NCI-H1048 (cell line): ENCODE data around the gene GFRA4.

Experiments
- DNase-seq: peaks from one replicate; lab custom pipeline; 2025; lab: John Stamatoyannopoulos, UW

The GFRA4 gene, protein sequence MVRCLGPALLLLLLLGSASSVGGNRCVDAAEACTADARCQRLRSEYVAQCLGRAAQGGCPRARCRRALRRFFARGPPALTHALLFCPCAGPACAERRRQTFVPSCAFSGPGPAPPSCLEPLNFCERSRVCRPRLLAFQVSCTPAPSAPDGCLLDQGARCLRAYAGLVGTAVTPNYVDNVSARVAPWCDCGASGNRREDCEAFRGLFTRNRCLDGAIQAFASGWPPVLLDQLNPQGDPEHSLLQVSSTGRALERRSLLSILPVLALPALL

GRCh38 chr20:3663031-3663701, at the start of gene GFRA4:
TSS of gene GFRA4 (minus strand) at chr20:3663399. CDS start at chr20:3663399, 0 bp downstream.
- DNase-seq: no peak

DNA sequence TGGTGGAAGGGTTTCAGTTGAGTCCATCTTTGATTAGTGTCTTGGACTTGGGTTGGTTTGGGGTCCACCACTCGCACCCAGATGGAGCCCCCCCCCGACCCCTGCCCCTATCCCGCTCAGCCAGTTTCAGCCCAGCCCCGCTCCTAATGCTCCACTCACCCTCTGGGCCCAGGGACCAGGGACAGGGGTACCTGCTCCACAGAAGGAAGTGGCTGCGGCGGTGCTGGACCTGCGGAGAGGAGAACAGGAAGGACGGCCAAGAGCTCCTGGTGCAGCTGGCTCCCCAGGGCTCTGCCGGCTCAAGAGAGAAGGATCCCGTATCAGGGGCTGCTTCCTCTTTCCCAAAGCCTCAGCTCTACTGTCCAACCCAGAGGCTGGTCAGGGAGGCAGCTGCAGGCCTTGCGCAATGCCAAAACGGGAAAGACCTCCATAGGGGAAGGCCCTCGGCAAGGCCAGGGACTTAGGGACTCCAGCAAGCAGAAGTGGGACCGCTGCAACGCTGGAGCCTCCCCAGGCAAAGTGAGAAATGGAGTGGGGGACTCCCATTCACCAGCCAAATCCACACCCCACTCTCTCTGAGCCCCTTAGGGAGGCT, 49.2 kb upstream of the GFRA4 start, which contains the start of gene SIGLEC1:
TSS of gene SIGLEC1 (minus strand) at position 322 of the 595 bp plus-strand sequence. CDS start 5,472 bp downstream, outside the sequence.
- DNase-seq: no peak

GRCh38 chr20:3711484-3711941, 48.3 kb upstream of the GFRA4 start:
- no peak for DNase-seq

GRCh38 chr20:3710703-3711483, 47.7 kb upstream of the GFRA4 start:
- no peak for DNase-seq

- DNase-seq: no peak
Measured at GRCh38 chr20:3710011-3710466, 46.8 kb upstream of the GFRA4 start.

DNA sequence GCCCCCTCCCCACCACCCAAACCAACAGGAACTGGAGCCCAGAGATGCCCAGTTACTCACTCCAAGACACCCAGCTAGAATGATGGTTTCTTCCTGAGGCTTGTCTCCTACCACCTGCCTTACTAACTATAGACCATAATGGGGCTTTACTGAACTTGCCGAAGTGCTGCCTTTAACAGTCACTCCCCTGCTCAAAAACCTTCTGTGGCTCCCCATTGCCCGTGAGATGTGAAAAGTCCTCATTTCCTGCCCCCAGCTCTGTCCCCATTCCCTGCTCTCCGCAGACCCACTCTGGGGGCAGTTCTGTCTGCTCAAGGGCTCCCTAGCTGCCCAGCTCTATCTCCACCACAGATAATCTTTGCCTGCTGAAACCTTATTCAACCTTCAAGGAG, 44.3 kb upstream of the GFRA4 start:
- DNase-seq: no peak

DNA sequence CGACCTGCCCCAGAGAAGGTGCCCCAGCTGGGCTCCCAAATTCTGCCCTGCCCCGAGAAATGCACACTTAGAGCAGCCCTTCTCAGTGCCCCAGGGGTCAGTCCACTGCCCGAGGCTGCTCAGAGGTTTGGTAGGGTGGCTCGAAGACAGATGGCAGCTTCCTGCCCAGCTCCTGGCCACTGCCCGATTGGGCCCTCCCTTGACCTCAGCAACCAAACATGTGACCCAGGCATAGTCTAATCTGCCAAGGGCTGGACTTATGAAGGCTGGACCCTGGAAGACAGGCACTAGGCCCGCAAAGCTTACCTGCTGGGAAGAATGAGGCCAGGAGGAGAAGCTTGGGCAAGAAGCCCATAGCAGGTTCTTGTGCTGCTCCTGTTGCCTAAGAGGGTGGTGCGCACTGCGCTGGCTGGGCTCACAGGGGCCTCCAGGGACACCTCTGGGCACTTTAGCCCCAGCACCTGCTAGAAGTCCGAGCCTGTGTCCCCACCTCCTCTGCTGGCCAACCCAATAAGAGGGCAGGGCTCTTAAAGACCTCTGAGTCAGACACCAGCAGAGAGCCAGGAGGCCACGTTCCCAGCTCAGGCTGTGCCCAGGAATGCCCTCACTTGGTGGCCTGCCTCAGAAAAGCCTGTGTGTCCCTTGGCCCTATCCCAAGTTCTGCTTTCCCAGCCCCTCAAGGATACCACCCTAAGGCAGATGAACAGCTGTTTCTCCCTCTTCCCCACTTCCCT, 43.7 kb upstream of the GFRA4 start:
- no peak for DNase-seq

DNA sequence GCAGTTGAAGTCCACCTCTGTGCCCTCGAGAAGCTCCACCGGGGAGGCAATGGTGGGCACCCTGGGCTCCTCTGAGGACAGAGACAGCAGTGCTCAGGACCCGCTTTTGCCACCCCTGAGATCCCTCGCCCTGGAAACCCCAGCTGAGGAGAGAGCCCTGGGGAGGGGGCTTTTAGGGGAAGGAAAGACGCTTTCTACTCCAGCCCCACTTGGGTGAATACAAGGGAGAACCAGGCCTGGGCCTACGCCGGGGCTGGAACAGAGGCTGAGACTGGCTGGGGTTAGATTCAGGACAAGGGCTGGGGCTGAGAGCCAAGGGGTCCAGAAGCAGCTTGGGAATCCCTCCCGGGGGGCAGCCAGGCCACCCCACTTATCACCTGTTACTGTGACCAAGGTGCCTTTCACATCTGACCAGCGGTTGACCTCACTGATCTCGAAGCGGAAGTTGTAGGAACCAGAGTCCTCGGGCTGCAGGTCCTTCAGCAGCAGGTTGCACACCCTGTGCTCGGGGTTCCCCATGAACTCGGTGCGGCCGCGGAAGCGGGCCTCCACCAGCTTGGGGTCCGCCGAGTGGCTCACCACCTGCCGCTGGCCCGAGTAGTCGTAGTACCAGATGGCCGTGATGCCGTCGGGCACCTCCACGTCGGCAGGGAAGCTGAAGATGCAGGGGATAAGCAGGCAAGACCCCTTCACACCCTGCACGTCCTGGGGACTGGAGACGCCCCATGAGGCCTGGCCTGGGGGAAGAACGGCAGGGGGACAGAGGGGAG, 43.0 kb upstream of the GFRA4 start:
- no peak for DNase-seq

- DNase-seq: no peak
Measured at GRCh38 chr20:3705491-3705969, 42.3 kb upstream of the GFRA4 start.

GRCh38 chr20:3704087-3704486, 40.9 kb upstream of the GFRA4 start:
- DNase-seq: no peak

GRCh38 chr20:3702611-3703391, 39.6 kb upstream of the GFRA4 start:
- no peak for DNase-seq

DNA sequence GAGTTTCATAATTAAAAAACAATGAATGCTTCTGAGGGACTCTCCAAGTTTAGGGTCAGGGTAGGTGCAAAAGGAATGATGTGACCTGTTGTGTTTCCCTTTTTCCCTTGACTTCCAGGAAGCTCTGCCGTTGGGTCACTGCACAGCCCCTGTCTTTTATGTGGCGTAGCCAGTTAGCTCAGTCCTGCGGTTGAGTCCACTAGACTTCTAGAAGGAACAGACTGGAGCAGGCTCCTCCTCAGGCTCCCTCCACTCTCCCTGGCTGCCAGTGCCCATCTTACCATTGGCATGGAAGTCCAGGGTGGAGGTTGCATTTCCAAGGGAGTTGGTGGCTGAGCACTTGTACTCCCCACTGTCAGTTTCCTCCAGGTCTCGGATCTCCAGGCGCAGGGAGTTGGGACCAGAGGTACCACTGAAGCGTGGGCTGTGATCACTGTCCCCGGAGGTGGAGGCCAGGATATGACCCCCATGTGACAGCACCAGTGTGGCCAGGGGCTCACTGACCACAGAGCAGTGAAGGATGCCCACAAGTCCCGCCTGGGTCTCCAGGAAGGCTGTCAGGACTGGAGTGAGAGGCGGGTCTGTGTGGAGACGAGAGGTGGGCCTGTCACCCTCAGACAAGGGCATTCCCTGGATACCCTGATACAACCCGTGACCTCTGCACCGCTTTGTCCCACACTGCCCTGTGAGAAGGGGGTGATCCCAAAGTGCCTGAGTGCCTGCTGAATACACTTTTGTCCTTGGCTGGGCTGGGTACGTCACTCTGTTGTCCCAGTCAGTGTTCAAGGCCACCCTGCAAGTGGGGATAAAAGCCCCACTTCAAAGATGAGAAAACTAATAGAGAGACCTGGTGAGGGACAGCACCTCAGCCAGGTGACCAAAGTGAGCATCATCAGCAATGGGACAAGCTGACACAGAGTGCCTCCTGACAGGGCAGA, 38.1 kb upstream of the GFRA4 start:
- DNase-seq: no peak

- no peak for DNase-seq
Measured at GRCh38 chr20:3699037-3699436, 35.8 kb upstream of the GFRA4 start.

DNA sequence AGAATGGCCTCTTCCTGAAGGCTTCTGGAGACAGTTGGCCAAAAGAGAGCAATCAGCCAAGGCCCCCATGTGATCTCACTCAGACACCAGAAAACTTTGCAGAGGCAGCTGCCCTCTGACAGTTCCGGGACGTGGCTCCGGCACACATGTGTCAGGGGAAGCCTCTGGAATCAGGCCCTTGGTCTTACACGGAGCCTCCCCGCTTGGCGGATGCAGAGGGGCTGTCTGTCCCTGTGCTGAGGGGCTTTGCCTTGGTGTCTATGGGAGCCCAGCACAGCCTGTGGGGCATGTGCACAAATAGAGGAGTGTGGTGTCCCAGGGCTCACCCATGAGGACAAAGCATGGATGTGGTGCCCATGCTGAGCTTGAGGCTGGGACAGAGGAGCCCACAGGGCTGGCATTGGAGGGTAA, 35.4 kb upstream of the GFRA4 start:
- no peak for DNase-seq

DNA sequence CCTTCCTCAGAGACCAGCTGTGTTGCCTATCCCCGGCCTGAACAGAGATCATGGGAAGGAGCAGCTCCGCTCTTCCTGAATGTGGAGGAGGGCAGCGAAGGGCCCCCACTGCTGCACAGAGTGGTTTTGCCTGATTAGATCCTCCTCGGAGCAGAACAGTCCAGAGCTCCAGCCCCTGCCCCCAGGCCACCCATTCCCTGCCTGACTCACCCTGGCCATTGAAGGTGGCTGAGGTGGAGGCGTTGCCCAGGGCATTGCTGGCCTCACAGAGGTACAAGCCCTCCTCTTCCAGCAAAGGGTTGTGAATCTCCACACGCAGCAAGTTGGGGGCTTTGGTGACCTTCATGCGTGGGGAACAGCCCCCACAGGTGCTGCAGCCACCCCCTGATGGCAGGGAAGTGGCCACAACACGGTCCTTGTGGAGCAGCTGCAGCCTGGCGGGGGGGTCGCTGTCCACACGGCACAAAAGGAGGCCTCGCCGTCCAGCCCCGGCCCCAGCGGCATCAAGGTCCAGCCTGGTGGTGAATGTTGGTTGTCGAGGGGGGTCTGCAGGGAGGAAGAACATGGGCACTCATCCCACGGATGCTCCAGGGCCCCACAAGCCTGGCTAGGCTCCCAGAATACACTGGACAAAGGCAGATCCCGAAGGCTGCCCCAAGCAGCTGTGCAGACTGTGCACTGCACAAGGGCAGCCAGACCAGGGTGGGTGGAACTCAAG, 34.5 kb upstream of the GFRA4 start:
- no peak for DNase-seq

DNA sequence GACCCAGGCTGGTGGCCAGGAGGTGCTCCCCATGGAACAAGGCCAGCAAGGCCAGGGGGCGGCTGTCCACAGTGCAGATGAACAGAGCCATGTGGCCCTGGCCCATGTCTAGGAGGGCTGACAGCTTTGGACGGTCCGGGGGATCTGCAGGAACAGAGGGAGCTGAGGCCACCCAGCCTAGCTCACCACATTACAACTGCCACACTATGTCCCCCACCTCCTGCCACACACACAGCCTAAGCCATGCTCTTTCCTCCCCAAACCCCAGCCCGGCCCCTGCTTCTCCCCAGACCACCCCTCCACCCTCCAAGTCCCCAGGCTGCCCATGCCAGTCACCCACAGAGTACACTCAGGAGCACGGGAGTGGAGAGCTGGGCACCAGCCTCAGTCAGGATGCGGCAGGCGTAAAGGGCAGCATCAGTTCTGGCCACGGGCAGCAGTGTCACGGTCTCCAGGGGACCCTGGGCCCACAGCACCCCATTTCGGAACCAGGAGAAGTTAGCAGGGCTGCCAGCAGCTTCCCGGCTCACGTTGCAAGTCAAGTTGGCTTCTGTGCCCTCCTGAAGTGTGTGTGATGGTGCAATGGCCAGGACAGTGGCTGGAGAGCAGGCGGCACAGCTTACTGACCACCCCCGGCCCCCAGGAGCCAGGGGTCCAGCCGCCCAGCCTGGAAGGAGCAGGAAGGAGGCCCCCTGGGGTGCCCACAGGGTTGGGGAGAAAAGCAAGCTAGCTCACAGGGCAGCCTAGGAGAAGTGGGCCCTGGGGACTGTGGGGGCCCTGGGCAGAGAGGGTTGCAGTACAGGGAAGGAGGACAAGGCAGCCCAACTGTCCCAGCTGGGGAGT, 33.8 kb upstream of the GFRA4 start:
- no peak for DNase-seq

DNA sequence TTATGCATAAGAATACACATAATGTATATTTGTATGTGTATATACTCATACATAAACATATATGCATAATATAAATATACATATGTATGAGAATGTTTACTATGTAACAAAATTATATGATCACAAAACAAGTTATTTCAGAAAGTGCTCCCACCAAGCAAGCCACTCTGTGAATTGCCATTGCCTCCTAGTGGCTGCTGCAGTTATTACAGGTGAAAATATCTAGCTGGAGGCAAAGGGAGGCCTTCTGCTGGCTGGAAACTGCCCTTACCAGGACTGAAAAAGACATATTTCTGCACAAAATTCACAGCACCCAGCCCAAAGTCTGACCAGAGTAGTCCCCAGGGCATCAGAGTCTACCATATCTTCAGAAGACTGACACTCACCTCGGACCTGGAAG, 33.0 kb upstream of the GFRA4 start:
- DNase-seq: no peak
